LNCAP (cell line): ENCODE data around the gene CADM4.

ENCODE experiments used
- CTCF ChIP-seq: fragments of 450-650 bp; IDR thresholded peaks from 2 replicates; pipeline ENCODE4 v1.5.1; 2017; ENCODE audit warnings: mild to moderate bottlenecking

CADM4 gene

DNA sequence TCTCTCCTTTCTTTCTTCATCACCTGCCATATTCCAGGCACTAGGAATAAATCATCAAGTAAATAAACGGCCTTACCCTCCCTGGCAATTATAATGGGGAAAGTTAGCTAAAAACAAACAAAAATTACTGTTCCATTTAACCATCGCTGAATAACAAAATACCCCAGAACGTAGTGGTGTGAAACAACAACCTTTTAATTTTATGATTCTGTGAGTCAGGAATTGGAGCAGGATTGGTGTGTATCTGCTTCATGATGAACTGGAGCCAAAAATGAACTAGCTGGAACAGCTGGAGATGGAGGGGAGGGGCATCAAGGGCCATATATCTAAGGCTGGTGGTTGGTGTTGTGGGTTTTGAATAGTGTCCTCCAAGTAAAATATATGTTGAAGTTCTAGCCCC lies 3.7 kb upstream of the CADM4 start:
- no peak for TF ChIP-seq CTCF

DNA sequence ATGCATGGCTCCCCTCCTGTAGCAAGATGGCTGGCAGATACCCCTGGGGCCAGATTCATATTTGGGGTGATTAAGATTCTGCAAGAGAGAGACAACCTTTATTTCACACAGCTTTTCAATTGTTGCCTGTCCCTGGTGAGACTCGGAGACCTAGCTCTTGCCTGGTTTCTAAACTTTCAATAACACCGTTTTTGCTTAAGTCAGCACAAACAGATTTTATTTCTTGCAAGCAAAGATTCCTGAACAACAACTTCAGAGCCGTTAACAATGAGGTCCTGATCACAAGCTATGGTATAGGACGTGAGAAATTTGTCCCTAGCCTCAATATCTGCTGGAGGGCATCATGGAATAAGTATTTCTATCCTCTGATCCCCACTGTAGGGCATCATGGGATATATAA lies 2.9 kb upstream of the CADM4 start:
- no peak for TF ChIP-seq CTCF

GRCh38 chr19:43641333-43641732 lies 1.7 kb upstream of the CADM4 start:
- TF ChIP-seq CTCF, result no peak

GRCh38 chr19:43640424-43640757 lies 741 bp upstream of the CADM4 start:
- no peak for TF ChIP-seq CTCF

- TF ChIP-seq CTCF, result no peak
Measured at GRCh38 chr19:43638995-43639518, 593 bp downstream of the CADM4 start.

GRCh38 chr19:43638214-43638994 lies 1.2 kb downstream of the CADM4 start:
- TF ChIP-seq CTCF, result no peak

DNA sequence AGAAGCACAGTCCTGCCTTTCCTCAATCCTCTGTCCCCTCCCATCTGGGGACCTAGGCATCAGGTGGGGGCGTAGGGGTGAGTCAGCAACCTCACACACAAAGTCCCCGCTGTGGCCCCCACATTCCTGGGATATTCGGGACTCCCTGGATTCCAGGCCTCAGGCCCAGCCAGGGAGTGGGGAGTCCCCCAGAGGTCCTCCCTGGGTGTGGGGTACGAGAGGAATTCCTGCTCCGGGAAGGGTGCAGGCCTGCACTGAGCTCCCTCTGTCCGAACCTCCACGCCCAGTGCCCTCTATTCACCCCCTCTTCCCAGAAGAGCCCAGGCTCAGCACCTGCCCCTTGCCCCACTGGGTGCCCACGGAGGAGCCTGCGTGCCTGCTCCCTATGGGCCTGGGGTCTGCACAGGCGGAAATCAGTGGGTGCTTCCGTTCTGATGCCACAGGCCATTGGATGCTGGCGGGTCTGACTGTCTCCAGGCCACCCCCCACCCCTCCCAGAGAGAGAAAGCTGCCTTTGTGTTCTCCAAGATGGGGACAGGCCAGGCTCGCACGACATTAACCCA lies 3.4 kb downstream of the CADM4 start:
- no peak for TF ChIP-seq CTCF
